Measurements from ENCODE around the gene MYL3. TPM values are rescaled to one million over a fixed set of nuclear protein-coding genes. Genes with fewer than 3 reads are reported as not detected.
"Not testable (repeated sequence)": the region's sequence is repeated elsewhere in the genome, so short reads cannot be mapped to it uniquely, and the experiment has no call there.

MYL3 gene
- total RNA-seq (2014; rRNA removed; shearing (Covaris generic)), result 0.57 and 1.3 TPM in 2 replicates

DNA sequence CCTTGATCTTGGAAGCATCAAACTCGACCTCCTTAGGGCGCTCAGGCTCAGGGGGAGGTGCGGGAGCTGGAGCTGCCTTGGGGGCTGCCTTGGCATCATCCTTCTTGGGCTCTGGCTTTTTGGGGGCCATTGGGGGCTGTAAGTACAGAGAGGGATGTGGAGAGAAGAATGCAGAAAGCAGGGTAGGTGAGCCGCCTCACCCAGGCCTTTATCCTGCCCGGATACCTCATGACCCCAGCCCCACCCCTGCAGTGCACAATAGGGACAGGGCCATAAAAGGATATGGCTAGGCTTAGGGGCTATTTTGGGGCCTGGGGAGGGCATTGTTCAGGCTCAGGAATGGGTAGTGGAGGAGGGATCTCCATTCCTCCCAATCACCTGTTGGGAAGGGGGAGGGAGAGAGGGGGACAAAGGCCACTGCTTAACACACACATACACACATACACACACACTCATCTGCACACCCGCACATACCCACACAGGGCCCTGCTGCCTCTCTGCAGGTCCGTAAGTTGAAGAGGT lies at the start of gene MYL3:
Gene MYL3, minus strand, starts transcription at position 184 of the 522 bp plus-strand sequence. Its CDS starts 54 bp downstream, at position 130.
- DNase-seq (ENCODE audit: low spot score), result no peak

DNA sequence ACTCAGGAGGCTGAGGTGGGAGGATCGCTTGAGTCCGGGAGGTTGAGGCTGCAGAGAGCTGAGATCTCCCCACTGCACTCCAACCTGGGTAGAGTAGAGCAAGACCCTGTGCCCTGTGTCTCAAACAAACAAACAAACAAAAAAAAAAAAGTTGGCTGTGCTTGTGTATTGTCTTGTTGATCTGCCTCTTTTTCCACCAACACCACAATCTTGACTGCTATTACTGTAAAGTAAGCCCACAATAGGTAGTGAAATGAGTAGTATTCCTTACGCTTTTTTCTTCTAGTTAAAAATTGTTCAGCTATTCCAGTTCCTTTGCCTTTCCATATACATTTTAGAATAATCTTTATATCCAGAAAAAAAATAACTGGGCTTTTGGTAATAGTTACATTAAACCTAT lies 49.7 kb upstream of the MYL3 start:
- no peak for DNase-seq (ENCODE audit: low spot score)

DNA sequence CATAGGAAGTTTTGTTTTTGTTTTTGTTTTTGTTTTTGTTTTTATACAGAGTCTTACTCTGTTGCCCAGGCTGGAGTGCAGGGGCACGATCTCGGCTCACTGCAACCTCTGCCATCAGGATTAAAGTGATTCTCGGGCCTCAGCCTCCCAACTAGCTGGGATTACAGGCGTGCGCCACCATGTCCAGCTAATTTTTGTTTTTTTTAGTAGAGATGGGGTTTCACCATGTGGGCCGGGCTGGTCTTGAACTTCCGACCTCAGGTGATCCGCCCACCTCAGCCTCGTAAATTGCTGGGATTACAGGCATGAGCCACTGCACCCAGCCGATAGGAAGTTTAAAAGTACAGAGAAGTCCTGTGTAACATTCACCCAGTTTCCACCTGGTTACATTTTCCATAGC lies 47.7 kb upstream of the MYL3 start:
- DNase-seq (ENCODE audit: low spot score), result not testable (repeated sequence)

DNA sequence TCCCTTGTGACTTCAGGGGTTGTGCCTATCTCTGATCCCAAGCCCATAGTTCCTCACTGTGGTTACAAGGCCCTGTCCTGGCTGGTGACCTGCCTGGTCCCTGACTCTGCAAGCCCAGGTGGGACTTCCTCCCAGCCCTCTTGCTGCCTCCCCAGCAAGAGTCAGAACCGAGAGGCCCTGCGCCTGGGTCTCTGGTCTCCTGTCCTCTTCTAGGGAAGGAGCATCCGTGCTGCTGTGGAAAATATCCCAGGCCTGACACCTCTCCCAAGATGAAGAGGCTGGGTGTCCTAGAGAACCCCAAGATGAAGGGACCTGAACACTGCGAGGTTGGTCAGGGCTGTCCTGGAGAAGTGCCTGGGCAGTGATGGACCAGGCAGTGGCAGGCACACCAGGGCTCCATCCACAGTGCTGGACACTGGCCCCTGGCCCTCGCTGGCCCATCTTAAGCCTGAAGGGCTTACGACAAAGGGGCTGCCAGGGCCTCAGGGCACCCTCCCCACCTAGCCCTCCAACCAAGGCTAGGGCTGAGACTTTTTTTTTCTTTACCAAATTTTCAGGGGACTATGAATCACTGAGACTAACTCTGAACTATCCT lies 47.0 kb upstream of the MYL3 start:
- DNase-seq (ENCODE audit: low spot score), result no peak

DNA sequence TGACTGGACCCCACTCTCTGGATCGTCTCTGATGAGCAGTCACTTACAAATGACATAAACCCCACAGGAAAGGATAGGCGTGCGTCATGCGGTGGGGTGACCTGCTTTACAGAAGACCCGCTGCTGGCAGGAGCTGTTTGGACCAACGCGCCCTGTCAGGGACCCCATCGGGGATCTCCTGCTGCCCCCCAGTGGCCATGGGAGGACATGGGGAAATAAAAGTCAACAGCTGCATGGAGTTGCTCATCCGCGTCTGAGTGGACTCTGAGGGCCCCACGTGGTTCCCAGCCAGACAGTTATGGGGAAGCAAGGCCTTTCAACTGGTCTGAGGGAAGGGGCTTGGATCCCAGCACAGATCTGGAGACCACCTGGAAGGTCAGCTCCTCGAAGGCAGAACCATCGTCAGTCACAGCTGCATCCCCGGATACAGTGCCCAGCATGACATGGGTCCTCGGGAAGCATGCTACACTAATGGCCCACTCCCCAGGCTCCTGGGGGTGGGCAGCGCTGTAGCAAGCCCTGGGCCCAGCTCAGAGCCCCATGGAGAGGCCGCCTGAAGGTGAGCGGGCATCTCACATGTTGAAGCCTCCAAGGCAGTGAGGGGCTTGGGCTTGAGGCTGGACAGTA lies 46.4 kb upstream of the MYL3 start:
- peak; percentile 69 for DNase-seq (ENCODE audit: low spot score)

DNA sequence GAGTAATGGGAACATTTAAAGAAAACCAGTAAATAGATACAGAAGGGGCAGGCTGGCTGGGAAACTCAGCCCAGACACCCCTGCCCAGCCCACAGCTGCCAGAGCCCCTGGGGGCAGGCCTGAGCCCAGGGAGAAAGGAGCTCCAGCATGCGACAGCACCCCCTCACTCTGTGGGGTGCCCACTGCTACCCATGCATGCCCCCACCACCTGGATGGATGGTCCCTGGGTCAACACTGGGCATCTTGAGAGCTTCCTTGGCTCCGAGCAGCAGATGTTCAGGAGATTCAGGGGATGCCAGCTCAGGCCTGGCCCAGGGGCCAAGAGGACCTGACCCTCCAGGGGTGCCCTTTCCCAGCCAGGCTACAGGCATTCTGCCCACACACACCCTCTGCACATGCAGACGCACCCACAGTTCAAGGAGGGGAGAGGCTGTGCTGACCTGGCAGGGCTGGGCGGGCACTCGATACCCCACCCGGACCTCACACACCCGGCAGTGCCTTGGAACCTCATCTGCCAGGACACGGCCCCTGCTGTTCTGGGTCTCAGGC lies 45.8 kb upstream of the MYL3 start:
- no peak for DNase-seq (ENCODE audit: low spot score)

DNA sequence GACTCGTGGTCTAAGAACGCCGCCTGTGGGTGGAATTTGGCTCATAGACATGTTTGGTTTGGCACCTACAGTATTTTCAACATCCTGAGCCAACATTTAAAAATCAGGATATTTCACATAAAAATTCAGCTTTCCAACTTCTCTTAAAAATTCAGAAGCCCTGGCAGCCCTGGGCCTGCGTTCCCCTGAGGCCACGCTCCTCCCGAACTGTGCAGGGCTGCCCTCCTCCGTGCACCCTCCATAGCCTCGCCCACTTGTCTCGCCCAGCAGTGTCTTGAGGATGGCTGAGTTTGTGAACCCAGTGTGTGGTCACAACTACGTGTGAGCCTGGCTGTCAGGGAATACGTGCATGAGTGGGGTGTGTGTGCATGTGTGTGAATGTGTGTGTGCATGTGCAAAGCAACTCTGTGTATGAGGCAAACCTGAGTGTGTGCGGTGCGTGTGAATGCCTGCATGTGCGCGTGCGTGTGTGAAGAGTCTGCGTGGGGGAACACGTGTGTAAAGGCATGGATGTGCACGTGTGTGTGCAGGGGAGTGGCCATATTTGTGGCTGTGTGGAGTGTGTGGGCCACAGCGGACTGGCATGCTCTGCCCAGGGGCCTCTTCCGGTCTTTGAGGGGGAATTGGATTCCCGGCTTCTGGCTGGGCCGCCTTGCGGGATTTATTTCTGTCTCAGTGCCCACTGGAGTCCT lies 45.2 kb upstream of the MYL3 start:
- DNase-seq (ENCODE audit: low spot score), result no peak

DNA sequence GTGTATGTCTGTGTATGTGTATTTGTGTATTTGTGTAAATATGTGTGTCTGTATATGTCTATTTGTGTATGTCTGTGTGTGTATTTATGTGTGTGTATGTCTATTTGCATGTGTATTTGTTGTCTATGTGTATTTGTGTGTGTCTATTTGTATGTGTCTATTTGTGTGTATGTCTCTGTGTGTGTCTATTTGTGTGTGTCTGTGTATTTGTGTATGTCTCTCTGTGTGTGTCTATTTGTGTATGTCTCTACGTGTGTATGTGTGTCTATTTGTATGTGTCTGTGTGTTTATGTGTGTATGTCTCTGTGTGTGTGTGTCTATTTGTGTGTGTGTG lies 44.7 kb upstream of the MYL3 start:
- DNase-seq (ENCODE audit: low spot score), result no peak

DNA sequence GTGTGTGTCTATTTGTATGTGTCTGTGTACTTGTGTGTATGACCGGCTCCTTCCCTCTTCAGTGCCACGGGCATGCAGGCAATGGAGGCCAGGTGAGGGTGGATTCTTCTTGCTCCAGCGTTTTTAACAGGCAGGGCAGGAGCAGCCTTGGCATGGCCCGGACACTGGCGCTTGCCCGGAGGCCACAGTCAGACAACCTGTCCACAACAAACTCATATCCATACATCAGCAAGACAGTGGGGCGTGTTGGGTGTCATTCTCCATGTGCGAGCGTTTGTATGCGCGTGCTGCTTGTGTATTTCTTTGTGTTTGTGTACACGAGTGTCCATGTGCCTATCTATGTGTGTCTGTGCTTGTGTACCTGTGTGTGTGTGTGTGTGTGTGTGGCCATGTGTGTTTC lies 44.0 kb upstream of the MYL3 start:
- no peak for DNase-seq (ENCODE audit: low spot score)

DNA sequence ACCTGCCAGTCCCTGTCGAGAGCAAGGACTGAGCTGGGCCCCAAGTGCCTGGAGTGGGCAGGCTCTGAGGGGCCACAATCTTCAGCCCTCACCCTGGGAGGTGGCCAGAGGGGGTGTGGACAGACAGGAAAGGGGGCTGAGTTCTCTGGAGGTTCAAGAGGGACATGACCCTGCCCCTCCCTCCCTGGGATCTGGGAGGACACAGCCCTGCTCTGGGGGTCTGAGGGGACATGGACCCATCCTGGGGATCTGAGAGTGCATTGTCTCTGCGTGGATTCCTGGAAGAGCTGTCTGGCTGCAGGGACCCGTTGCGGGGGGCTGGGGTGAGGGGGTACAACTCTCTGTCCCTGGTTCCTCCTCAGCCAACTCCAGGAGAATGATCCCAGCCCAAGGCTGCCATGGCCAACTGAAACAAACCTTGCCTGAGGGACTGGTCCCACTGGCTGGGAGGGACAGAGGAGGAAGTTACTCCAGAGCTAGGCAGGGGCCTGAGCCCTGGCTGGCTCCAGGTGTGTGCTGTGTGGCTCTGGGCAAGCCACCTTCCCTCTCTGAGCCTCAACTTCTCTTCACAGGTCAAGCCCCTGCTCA lies 43.3 kb upstream of the MYL3 start:
- DNase-seq (ENCODE audit: low spot score), result no peak

DNA sequence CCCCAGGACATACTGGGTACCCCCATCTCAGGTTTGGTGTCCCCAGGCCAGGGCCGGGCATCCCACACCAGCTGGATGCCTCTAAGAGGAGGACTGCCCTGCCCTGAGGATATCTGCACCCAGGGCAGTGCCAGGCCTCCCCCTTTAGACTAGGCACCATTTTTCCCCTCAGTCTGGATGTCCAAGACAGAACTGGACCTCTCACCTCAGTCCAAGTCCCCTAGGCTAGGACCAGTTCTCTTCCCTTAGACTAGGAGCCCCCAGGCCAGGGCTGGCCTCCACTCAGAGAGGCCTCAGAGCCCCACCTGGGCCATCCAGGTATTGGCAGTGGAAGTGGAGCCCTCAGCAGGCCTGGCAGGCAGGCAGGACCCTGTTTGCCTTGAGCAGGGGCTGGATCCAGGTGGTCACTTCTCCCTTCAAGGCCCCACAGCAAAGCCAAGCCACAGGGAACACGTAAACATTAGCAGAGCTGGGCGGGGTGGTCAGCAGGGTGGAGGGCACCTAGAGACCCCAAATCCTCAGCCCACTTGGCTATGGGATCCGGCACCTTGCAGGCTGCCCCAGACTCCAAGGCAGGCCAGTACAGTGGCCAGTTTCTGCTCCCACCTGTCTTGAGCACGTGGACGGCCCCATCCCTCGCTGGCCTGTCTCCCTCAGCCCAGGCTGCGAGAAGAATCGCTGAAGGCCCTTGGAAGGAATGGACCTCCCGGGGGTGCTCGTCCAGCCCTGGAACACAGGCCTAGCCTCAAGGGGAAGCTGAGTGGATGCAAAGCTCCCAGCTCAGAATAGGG lies 42.6 kb upstream of the MYL3 start:
- DNase-seq (ENCODE audit: low spot score), result no peak

DNA sequence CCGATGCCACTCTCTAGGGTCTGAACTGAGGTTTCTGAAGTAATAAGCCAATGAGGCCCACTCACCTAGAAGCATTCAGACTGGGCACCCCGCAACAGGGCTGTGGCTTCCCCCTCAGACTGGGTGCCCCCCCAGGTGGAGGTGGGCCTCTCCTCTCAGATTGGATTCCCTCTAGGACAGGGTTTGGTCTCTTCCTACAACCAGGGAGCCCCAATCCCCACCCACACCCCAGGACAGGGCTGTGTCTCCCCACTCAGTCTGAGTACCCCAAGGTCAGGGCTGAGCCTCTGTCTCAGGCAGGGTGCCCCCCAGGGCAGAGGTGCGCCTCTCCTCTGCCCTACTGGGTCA lies 41.9 kb upstream of the MYL3 start:
- no peak for DNase-seq (ENCODE audit: low spot score)

DNA sequence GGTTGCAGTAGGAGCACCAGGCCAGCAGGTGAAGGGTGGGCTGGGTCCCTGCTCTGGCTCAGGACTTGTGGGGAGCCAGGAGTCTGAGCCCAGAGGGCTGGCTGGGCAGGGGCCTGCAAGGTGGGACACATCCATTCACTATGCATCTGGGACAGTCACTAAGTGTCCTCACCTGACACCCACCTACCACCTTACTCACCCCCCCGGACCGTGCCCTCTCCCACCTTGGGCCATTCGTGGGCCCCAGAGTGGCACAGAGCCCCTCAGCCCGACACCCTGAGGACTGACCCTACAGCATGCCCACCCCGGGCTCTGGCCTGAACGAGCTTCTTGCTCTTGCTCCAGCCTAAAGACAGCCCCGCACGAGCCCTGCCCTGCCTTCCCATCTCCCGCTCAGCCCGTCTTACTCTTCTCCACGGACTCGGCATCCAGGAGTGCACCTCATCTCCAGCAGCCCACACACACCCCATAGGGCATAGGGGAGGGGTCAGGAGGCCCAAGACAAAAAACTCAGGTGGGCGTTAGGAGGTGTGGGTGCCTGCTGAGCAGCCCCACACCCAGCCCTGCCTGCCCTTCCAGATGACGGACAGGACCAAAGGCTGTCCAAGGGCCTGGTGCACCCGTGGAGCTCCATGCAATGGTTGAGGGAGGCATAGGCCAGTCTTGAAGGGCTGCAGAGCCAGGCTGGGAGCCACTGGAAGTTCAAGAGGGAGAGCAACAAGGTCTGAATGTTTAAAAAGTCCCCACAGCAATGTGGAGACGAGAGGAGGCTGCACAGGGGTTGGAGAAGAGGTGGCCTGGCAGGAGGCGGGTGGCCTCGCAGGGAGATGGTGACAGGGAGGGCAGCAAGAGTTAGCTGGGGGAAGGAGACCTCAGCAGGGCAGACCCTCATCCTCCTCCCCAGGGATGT lies 41.3 kb upstream of the MYL3 start:
- no peak for DNase-seq (ENCODE audit: low spot score)

DNA sequence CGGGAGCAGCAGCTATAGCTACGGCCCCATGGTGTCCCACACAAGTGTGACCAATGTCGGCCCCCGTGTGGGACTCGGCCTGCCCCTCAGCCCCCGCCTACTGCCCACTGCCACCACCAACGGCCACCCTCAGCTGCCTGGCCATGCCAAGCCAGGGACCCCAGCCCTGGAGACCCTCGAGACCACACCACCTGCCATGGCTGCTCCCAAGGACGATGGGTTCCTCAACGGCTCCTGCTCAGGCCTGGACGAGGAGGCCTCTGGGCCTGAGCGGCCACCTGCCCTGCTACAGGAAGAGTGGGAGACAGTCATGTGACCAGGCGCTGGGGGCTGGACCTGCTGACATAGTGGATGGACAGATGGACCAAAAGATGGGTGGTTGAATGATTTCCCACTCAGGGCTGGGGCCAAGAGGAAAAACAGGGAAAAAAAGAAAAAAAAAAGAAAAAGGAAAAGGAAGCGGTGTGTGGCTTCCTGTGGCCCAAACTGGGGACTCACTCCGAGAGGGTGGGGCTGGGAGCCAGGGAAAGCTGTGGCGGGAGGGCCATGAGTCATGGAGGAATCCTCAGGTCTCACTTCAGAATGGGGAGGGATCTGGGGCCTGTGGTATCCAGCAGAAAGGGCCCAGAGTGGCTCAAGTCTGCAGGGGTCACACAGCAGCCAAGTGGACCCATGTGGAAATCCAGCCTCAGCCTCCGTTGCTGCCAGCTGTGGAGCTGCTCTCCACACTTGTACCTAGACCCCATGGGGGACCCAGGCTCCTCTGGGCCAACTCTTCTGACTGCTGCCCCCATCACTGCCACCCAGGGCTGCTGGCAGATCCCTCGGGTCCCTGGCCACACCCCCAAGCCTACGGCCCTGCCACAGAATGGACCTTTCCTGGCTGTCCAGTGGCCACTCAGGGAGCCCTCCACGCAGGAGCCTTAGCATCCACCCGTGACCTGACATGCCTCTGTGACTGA lies 40.4 kb upstream of the MYL3 start:
- DNase-seq (ENCODE audit: low spot score), result peak; percentile 84

DNA sequence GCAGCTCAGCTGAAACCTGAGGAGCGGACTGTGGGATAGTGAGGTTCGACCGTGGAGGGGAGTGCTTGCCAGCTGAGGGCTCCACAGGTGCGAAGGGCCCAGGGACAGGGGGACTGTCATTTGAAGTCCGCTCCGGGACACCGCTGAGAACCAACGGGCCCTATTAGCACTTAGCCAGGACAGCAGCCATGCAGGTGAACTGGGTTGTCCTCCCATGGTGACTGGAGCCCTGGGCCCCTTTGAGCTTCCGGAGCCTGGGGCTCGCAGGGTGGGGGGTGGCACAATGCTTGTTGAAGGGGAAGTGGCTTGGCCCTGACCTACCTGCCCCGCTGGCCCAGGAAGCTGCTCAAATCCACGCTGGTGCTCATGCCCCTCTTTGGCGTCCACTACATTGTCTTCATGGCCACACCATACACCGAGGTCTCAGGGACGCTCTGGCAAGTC lies 39.0 kb upstream of the MYL3 start:
- no peak for DNase-seq (ENCODE audit: low spot score)

DNA sequence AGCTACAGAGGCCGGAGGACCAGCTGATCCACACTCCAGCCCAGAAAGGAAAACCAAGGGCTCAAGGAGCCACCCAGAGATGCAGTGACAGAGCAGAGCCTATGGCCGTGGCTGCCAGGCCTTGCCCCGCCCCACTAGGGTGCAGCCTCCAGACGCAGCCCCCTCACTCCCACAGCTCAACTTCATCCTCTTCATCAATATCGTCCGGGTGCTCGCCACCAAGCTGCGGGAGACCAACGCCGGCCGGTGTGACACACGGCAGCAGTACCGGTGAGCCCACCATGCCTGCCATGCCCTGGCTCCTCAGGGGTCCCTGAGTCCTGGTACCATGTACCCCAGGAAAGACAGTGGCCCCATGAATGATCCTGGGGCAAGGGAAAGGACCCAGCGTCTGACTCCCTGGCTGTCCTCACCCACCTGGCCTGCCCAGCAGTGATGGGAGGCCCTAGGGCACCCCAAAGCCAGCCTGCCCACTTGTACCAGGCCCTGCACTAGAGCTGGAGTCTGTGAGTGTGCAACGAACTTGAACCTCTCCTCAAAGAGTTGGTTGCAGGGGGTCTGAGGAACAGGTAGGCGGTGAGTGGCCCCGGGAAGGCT lies 38.4 kb upstream of the MYL3 start:
- DNase-seq (ENCODE audit: low spot score), result no peak

DNA sequence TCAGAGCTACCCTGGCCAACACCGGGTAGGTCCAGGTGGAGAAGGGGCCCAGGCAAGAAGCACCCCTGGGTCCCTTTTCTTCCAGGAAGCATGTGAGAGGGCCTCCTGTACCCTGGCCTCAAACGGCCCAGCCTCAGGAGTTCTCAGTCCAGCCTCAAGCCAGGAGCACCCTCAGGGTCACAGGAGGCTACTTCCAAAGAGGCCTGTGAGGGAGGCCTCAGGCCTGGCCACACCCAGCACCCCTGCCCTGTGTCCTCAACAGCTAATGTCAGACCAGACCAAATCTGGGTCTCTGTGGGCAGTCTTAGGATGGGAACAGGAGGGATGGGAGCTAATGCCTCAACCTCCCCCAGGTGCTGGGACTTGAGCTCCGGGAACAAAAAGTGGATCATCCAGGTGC lies 37.8 kb upstream of the MYL3 start:
- DNase-seq (ENCODE audit: low spot score), result no peak

DNA sequence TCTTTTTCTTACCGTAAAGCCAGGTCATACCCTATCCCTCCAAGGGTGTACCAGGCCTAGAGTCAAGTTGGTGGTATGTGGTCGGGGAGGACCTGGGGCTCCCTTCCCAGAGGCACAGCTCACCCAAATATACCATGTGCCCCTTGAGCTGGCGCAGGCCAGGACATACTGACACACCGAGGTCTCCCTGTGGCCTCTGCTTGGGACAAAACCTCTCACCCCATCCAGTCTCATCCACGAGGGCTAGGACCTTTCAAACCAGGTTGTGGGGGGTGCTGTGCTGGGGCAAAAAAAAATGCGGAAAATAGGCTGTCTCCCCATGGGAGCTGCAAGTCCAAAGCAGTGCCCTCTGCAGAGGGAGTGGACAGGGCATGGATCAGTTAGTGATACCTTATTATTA lies 37.1 kb upstream of the MYL3 start:
- no peak for DNase-seq (ENCODE audit: low spot score)

DNA sequence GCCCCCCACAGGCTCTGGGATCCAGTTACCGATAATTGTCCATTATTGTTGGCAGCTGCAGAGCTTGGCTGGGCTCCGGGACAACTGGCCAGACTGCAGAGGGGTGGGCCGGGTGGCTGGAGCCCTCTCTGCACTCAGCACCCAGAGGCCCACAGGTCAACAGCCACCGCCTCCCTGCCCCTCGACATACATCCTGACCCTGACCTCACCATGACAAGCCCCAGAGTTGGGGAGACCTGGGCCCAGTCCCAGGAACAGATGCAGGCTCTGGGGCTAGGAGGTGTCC lies 36.7 kb upstream of the MYL3 start:
- DNase-seq (ENCODE audit: low spot score), result no peak
